ACC112 (cell line): ENCODE measurements around the gene RCVRN.
"Not testable (repeated sequence)": the region's sequence is repeated elsewhere in the genome, so short reads cannot be mapped to it uniquely, and the experiment has no call there.

Experiments
- H2AFZ ChIP-seq: fragments of 200-600 bp; sonication (generic); one replicate; pipeline ENCODE4 v1.6.0; 2017; ENCODE audit warnings: antibody characterized with exemption, low read length; ENCODE audit not compliant: unreplicated experiment
- H3K27ac ChIP-seq: fragments of 200-600 bp; sonication (generic); 2 replicates; pipeline ENCODE4 v1.5.1; 2014; ENCODE audit warnings: low read depth, mild to moderate bottlenecking, antibody characterized with exemption, low read length, moderate library complexity
- H3K27me3 ChIP-seq: fragments of 200-600 bp; sonication (generic); 2 replicates; pipeline ENCODE4 v1.6.1; 2014; ENCODE audit warnings: mild to moderate bottlenecking, antibody characterized with exemption, low read length, moderate library complexity, mixed read lengths; ENCODE audit not compliant: insufficient read depth
- H3K36me3 ChIP-seq: fragments of 200-600 bp; sonication (generic); 2 replicates; pipeline ENCODE4 v1.6.1; 2016; ENCODE audit warnings: mild to moderate bottlenecking, antibody characterized with exemption, low read length, moderate library complexity, mixed read lengths; ENCODE audit not compliant: insufficient read depth
- H3K4me1 ChIP-seq: fragments of 200-600 bp; sonication (generic); one replicate; pipeline ENCODE4 v1.6.1; 2016; ENCODE audit warnings: low read length, mixed read lengths; ENCODE audit not compliant: insufficient read depth, unreplicated experiment, control insufficient read depth
- H3K4me3 ChIP-seq: fragments of 200-600 bp; sonication (generic); 2 replicates; pipeline ENCODE4 v1.5.1; 2014; ENCODE audit warnings: mild to moderate bottlenecking, low read depth, low read length
- H3K79me2 ChIP-seq: fragments of 200-600 bp; sonication (generic); one replicate; pipeline ENCODE4 v1.6.0; 2016; ENCODE audit warnings: low read length; ENCODE audit not compliant: control insufficient read depth, unreplicated experiment, insufficient read depth

Gene RCVRN

GRCh38 chr17:9922012-9922848 is 17.2 kb upstream of the RCVRN start:
- Histone ChIP-seq H3K4me3 (no peak overlapping the region), H3K79me2 (no peaks in the 10 kb centered on the region), H3K27ac (no peak overlapping the region), H3K36me3 (no peaks in the 10 kb centered on the region), H3K4me1 (no peaks in the 10 kb centered on the region), H3K27me3 (no peaks in the 10 kb centered on the region), H2AFZ (no peak overlapping the region)

GRCh38 chr17:9921216-9921615 is 16.1 kb upstream of the RCVRN start:
- not testable (repeated sequence) for H3K79me2 ChIP-seq, H3K4me1 ChIP-seq, H2AFZ ChIP-seq, H3K27ac ChIP-seq, H3K36me3 ChIP-seq, H3K4me3 ChIP-seq, H3K27me3 ChIP-seq

- Histone ChIP-seq H2AFZ (no peak overlapping the region), H3K4me1 (no peaks in the 10 kb centered on the region), H3K27ac (no peak overlapping the region), H3K36me3 (no peaks in the 10 kb centered on the region), H3K79me2 (no peaks in the 10 kb centered on the region), H3K27me3 (no peaks in the 10 kb centered on the region), H3K4me3 (no peak overlapping the region)
These were observed 13.8 kb upstream of the RCVRN start for GRCh38 chr17:9918804-9919352.

- Histone ChIP-seq H3K4me1 (no peaks in the 10 kb centered on the region), H3K4me3 (no peak overlapping the region), H3K27me3 (no peaks in the 10 kb centered on the region), H2AFZ (no peak overlapping the region), H3K79me2 (no peaks in the 10 kb centered on the region), H3K36me3 (no peaks in the 10 kb centered on the region), H3K27ac (no peak overlapping the region)
These were observed 13.3 kb upstream of the RCVRN start for GRCh38 chr17:9918352-9918751.

- Histone ChIP-seq H3K27me3 (no peaks in the 10 kb centered on the region), H3K4me3 (no peak overlapping the region), H2AFZ (no peak overlapping the region), H3K36me3 (no peaks in the 10 kb centered on the region), H3K27ac (no peak overlapping the region), H3K4me1 (no peaks in the 10 kb centered on the region), H3K79me2 (no peaks in the 10 kb centered on the region)
These were observed 12.7 kb upstream of the RCVRN start for GRCh38 chr17:9917801-9918200.

- no peak overlapping the region for H3K4me3 ChIP-seq
- no peaks in the 10 kb centered on the region for H3K27me3 ChIP-seq
- H2AFZ ChIP-seq: no peak overlapping the region
- H3K4me1 ChIP-seq: no peaks in the 10 kb centered on the region
- H3K79me2 ChIP-seq: no peaks in the 10 kb centered on the region
- H3K36me3 ChIP-seq: no peaks in the 10 kb centered on the region
- H3K27ac ChIP-seq: no peak overlapping the region
These were observed 12.1 kb upstream of the RCVRN start for GRCh38 chr17:9917131-9917530.

- Histone ChIP-seq H3K27me3 (no peaks in the 10 kb centered on the region), H3K36me3 (no peaks in the 10 kb centered on the region), H3K79me2 (no peaks in the 10 kb centered on the region), H3K4me3 (no peak overlapping the region), H3K4me1 (no peaks in the 10 kb centered on the region), H2AFZ (no peak overlapping the region), H3K27ac (no peak overlapping the region)
These were observed 11.0 kb upstream of the RCVRN start for GRCh38 chr17:9916108-9916507.

GRCh38 chr17:9913476-9913875 is 8.4 kb upstream of the RCVRN start:
- H3K4me1 ChIP-seq: no peaks in the 10 kb centered on the region
- no peaks in the 10 kb centered on the region for H3K79me2 ChIP-seq
- no peak overlapping the region for H3K4me3 ChIP-seq
- H3K36me3 ChIP-seq: no peaks in the 10 kb centered on the region
- H2AFZ ChIP-seq: no peak overlapping the region
- no peak overlapping the region for H3K27ac ChIP-seq
- H3K27me3 ChIP-seq: no peaks in the 10 kb centered on the region

- Histone ChIP-seq H3K27me3 (no peaks in the 10 kb centered on the region), H3K4me1 (no peaks in the 10 kb centered on the region), H3K79me2 (no peaks in the 10 kb centered on the region)
These were observed 7.3 kb upstream of the RCVRN start for GRCh38 chr17:9912121-9913099.

GRCh38 chr17:9911089-9911488 is 6.0 kb upstream of the RCVRN start:
- Histone ChIP-seq H3K27ac (no peak overlapping the region), H2AFZ (no peak overlapping the region), H3K79me2 (no peaks in the 10 kb centered on the region), H3K36me3 (no peaks in the 10 kb centered on the region), H3K27me3 (no peaks in the 10 kb centered on the region), H3K4me1 (no peaks in the 10 kb centered on the region), H3K4me3 (no peak overlapping the region)

More at GRCh38 chr17:9912121-9913099, 7.3 kb upstream of the RCVRN start:
- Histone ChIP-seq H3K27ac (no peak overlapping the region), H2AFZ (no peak overlapping the region), H3K4me3 (no peak overlapping the region), H3K36me3 (no peaks in the 10 kb centered on the region)
